Muscle of back (tissue), 11 donors: ENCODE results near the gene NEDD9. TPM values are rescaled to one million over a fixed set of nuclear protein-coding genes. Genes with fewer than 3 reads are reported as not detected.

Experiments
- DNase-seq, 3 donors: peaks; one replicate each; pipeline versions ENCODE4 v3.0.0 to v3.0.0-alpha.2; 2013
- polyA plus RNA-seq, 10 donors: library from polyadenylated mRNA; unstranded; fragments of 120-200 nt; gene quantifications; one replicate each; pipeline ENCODE4 v1.2.1, GENCODE V29; 2013; ENCODE audit not compliant: insufficient read length in 10 of 10

The NEDD9 gene
- polyA plus RNA-seq, 10 donors = 12.8 to 20.7 (median 14.6) TPM

- no peak for DNase-seq
Measured at GRCh38 chr6:11236076-11236750, 3.7 kb upstream of the NEDD9 start.

- no peak for DNase-seq
Measured at GRCh38 chr6:11235062-11235461, 2.6 kb upstream of the NEDD9 start.

- DNase-seq = peak in 1 of 3 donors; percentile 69
Measured at GRCh38 chr6:11233673-11234573, 1.5 kb upstream of the NEDD9 start.

GRCh38 chr6:11232770-11233626 lies 530 bp upstream of the NEDD9 start:
- DNase-seq = no peak

GRCh38 chr6:11231564-11232192 lies 790 bp downstream of the NEDD9 start:
- DNase-seq = no peak

GRCh38 chr6:11231108-11231463 lies 1.4 kb downstream of the NEDD9 start:
- DNase-seq = no peak

GRCh38 chr6:11230158-11231107 lies 2.0 kb downstream of the NEDD9 start:
- no peak for DNase-seq

- DNase-seq = no peak
Measured at GRCh38 chr6:11229655-11230046, 2.8 kb downstream of the NEDD9 start.

- DNase-seq = no peak
Measured at GRCh38 chr6:11228935-11229654, 3.4 kb downstream of the NEDD9 start.

- no peak for DNase-seq
Measured at GRCh38 chr6:11227698-11228097, 4.8 kb downstream of the NEDD9 start.

GRCh38 chr6:11226005-11226404 lies 6.5 kb downstream of the NEDD9 start:
- DNase-seq = no peak

- no peak for DNase-seq
Measured at GRCh38 chr6:11224966-11225463, 7.5 kb downstream of the NEDD9 start.

- no peak for DNase-seq
Measured at GRCh38 chr6:11224252-11224965, 8.1 kb downstream of the NEDD9 start.

- no peak for DNase-seq
Measured at GRCh38 chr6:11223286-11223864, 9.1 kb downstream of the NEDD9 start.

GRCh38 chr6:11222385-11223277 lies 9.8 kb downstream of the NEDD9 start:
- no peak for DNase-seq

GRCh38 chr6:11221623-11222384 lies 10.7 kb downstream of the NEDD9 start:
- DNase-seq = no peak

- DNase-seq = no peak
Measured at GRCh38 chr6:11219400-11219834, 13.1 kb downstream of the NEDD9 start.
